Trophoblast cell (in vitro differentiated cells and primary cell): ENCODE results near the gene PUS1.

Source experiments
- DNase-seq, 2 donors: peaks; one replicate each; pipeline ENCODE4 v3.0.0-alpha.2; 2016
- H2AFZ ChIP-seq: 2 replicates; pipeline ENCODE4 v1.6.1; 2013; ENCODE audit warnings: low read length, moderate library complexity, mild to moderate bottlenecking; ENCODE audit not compliant: insufficient read depth, poor library complexity
- H2AK5ac ChIP-seq: 2 replicates; pipeline ENCODE4 v1.6.1; 2013; ENCODE audit warnings: mild to moderate bottlenecking, low read length
- H2BK120ac ChIP-seq: 2 replicates; pipeline ENCODE4 v1.6.1; 2013; ENCODE audit warnings: low read length, mild to moderate bottlenecking, moderate library complexity; ENCODE audit not compliant: insufficient read depth, poor library complexity
- H2BK12ac ChIP-seq: 2 replicates; pipeline ENCODE4 v1.6.1; 2013; ENCODE audit warnings: mild to moderate bottlenecking, low read length, moderate library complexity
- H2BK5ac ChIP-seq: 2 replicates; pipeline ENCODE4 v1.6.1; 2013; ENCODE audit warnings: low read length, low read depth, moderate library complexity, mild to moderate bottlenecking; ENCODE audit not compliant: poor library complexity
- H3K14ac ChIP-seq: 2 replicates; pipeline ENCODE4 v1.6.1; 2013; ENCODE audit warnings: mild to moderate bottlenecking, low read length
- H3K18ac ChIP-seq: 2 replicates; pipeline ENCODE4 v1.6.1; 2013; ENCODE audit warnings: mild to moderate bottlenecking, low read length
- H3K23ac ChIP-seq: 2 replicates; pipeline ENCODE4 v1.6.1; 2013; ENCODE audit warnings: low read length
- H3K27ac ChIP-seq: 2 replicates; pipeline ENCODE4 v1.5.1; 2013; ENCODE audit warnings: low read depth, mild to moderate bottlenecking, inconsistent platforms, low read length, moderate library complexity
- H3K27me3 ChIP-seq: 2 replicates; pipeline ENCODE4 v1.6.1; 2013; ENCODE audit warnings: inconsistent platforms, mild to moderate bottlenecking, low read length, moderate library complexity; ENCODE audit not compliant: insufficient read depth
- H3K36me3 ChIP-seq, 2 experiments: 1 replicate in 1 of 2; 2 replicates in 1 of 2; pipeline ENCODE4 v1.6.1; 2013; ENCODE audit warnings: low read length in 2 of 2, mild to moderate bottlenecking in 2 of 2, moderate library complexity in 1 of 2; ENCODE audit not compliant: insufficient read depth in 2 of 2, control insufficient read depth in 1 of 2
- H3K4ac ChIP-seq: 2 replicates; pipeline ENCODE4 v1.6.1; 2013; ENCODE audit warnings: low read depth, mild to moderate bottlenecking, low read length, moderate library complexity
- H3K4me1 ChIP-seq, 2 experiments: 1 replicate in 1 of 2; 2 replicates in 1 of 2; pipeline ENCODE4 v1.6.1; 2013; ENCODE audit warnings: low read length in 2 of 2, mild to moderate bottlenecking in 2 of 2, moderate library complexity in 1 of 2; ENCODE audit not compliant: insufficient read depth in 2 of 2, control insufficient read depth in 1 of 2
- H3K4me2 ChIP-seq: 2 replicates; pipeline ENCODE4 v1.6.1; 2013; ENCODE audit warnings: inconsistent platforms, mild to moderate bottlenecking, low read length, moderate library complexity
- H3K4me3 ChIP-seq: 2 replicates; pipeline ENCODE4 v1.5.1; 2013; ENCODE audit warnings: mild to moderate bottlenecking, low read depth, low read length, inconsistent platforms
- H3K79me1 ChIP-seq: one replicate; pipeline ENCODE4 v1.6.1; 2013; ENCODE audit warnings: low read length
- H3K79me2 ChIP-seq: 2 replicates; pipeline ENCODE4 v1.6.1; 2013; ENCODE audit warnings: low read length, mild to moderate bottlenecking; ENCODE audit not compliant: control insufficient read depth, insufficient read depth, poor library complexity
- H3K9ac ChIP-seq: 2 replicates; pipeline ENCODE4 v1.6.1; 2013; ENCODE audit warnings: mild to moderate bottlenecking, low read length
- H3K9me3 ChIP-seq: 2 replicates; pipeline ENCODE4 v1.6.1; 2013; ENCODE audit warnings: low read depth, mild to moderate bottlenecking, control low read depth, inconsistent platforms, low read length; ENCODE audit not compliant: insufficient read depth
- H4K12ac ChIP-seq: 2 replicates; pipeline ENCODE4 v1.6.1; 2013; ENCODE audit warnings: low read depth, mild to moderate bottlenecking, low read length, moderate library complexity
- H4K8ac ChIP-seq: 2 replicates; pipeline ENCODE4 v1.6.1; 2013; ENCODE audit warnings: low read depth, mild to moderate bottlenecking, low read length, moderate library complexity
- H4K91ac ChIP-seq: one replicate; pipeline ENCODE4 v1.6.1; 2013; ENCODE audit warnings: low read depth, mild to moderate bottlenecking, low read length, moderate library complexity
- WGBS: extraction: QIAGEN DNeasy Blood & Tissue Kit; methylation state at CpG from one replicate; pipeline ENCODE4 v1.1.7; 2013; ENCODE audit warnings: missing lambda C conversion rate; ENCODE audit not compliant: insufficient read length, insufficient coverage; ENCODE audit errors: extremely low coverage; 5-methylcytosine and 5-hydroxymethylcytosine counted together

PUS1 gene

DNA sequence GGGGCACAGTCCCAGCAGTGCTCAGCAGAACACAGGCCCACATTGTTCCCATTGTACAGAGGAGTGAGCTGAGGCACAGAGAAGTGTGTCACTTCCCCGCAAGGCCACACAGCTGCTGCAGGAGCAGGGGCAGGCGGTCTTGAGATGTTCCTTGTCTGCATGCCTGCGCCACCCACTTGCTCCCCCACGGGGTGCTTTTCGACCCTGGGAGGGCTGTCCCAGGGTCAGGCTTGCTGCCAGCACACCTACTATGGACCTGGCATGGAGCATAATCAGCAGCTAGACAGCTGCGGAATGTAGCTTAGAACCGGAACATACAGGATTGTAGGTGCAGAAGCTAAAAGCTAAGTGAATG is 12.9 kb downstream of the PUS1 start:
- H2BK5ac ChIP-seq = no peak overlapping the region
- H3K27me3 ChIP-seq = no peaks in the 10 kb centered on the region
- no peak overlapping the region for H3K23ac ChIP-seq
- H3K9ac ChIP-seq = no peak overlapping the region
- no peak overlapping the region for H2AK5ac ChIP-seq
- H3K79me1 ChIP-seq = no peaks in the 10 kb centered on the region
- no peaks in the 10 kb centered on the region for H3K4me1 ChIP-seq
- no peaks in the 10 kb centered on the region for H3K79me2 ChIP-seq
- H3K36me3 ChIP-seq = peaks cover 42 to 48% of the 10 kb centered on the region in 2 experiments
- no peak for DNase-seq
- no peak overlapping the region for H3K4me3 ChIP-seq
- peaks cover 5% of the 10 kb centered on the region for H3K9me3 ChIP-seq
- H3K4me2 ChIP-seq = no peak overlapping the region
- no peak overlapping the region for H3K18ac ChIP-seq
- H4K12ac ChIP-seq = no peak overlapping the region
- no peak overlapping the region for H4K8ac ChIP-seq
- no peak overlapping the region for H3K27ac ChIP-seq
- no peak overlapping the region for H4K91ac ChIP-seq
- no peak overlapping the region for H3K14ac ChIP-seq
- no peak overlapping the region for H2AFZ ChIP-seq
- no peak overlapping the region for H2BK12ac ChIP-seq
- no peak overlapping the region for H2BK120ac ChIP-seq
- H3K4ac ChIP-seq = no peak overlapping the region
- WGBS = no CpG with 5 or more reads among the region's 7 CpGs

DNA sequence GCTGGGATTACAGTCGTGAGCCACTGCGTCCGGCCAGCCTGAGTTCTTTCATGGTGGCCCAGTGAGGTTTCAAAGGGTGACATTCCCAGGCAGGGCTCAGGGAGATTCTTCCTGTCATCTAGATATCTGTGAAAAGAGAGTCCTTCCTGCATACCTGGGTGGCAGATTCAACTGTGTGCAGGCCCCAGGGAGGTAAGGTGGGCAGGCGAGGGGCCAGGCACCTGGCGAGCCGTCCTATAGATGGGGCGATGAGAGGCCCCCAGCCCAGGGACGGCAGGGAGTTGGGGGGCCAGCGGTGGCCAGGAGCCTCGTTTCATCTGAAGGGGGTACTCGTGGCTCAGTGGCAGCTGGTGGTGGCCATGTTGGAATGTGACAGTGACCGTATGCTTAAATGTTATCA is 13.6 kb downstream of the PUS1 start:
- no peak for DNase-seq
- no peaks in the 10 kb centered on the region for H3K79me1 ChIP-seq
- no peak overlapping the region for H3K4me2 ChIP-seq
- no peaks in the 10 kb centered on the region for H3K4me1 ChIP-seq
- H3K79me2 ChIP-seq = no peaks in the 10 kb centered on the region
- H3K18ac ChIP-seq = no peak overlapping the region
- H2AK5ac ChIP-seq = no peak overlapping the region
- H2BK12ac ChIP-seq = no peak overlapping the region
- H4K91ac ChIP-seq = no peak overlapping the region
- H3K27me3 ChIP-seq = no peaks in the 10 kb centered on the region
- H3K4me3 ChIP-seq = no peak overlapping the region
- no peak overlapping the region for H2AFZ ChIP-seq
- H3K27ac ChIP-seq = no peak overlapping the region
- no peak overlapping the region for H4K12ac ChIP-seq
- H3K14ac ChIP-seq = no peak overlapping the region
- WGBS = no CpG with 5 or more reads among the region's 12 CpGs
- H4K8ac ChIP-seq = no peak overlapping the region
- H2BK5ac ChIP-seq = no peak overlapping the region
- no peak overlapping the region for H3K9ac ChIP-seq
- H3K4ac ChIP-seq = no peak overlapping the region
- H2BK120ac ChIP-seq = no peak overlapping the region
- peaks cover 5% of the 10 kb centered on the region for H3K9me3 ChIP-seq
- H3K36me3 ChIP-seq = peaks cover 42 to 48% of the 10 kb centered on the region in 2 experiments
- H3K23ac ChIP-seq = no peak overlapping the region

DNA sequence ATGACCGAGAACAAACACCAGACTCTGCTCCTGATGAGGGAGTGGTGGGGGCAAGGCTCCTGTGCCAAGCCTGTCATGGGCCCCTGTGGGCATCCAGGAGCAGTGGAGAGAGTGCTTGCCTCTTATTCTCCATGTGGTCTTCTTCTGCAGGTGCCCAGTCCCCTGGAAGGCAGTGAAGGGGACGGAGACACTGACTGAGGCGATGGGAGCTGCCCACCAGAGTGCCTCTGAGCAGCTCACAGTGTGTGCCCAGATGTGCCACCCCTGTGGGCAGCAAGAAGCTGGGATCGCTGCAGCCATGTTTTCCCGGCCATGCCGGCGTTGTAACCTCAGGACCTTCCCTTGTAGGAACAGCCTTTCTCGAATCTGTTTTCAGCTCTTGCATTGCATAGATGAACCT is 14.3 kb downstream of the PUS1 start:
- Histone ChIP-seq H4K8ac (no peak overlapping the region), H3K4me3 (no peak overlapping the region), H3K4me2 (no peak overlapping the region), H3K18ac (no peak overlapping the region), H3K4ac (no peak overlapping the region), H3K9me3 (peaks cover 5% of the 10 kb centered on the region), H2BK5ac (no peak overlapping the region), H2BK120ac (no peak overlapping the region), H3K79me1 (no peaks in the 10 kb centered on the region), H4K12ac (no peak overlapping the region), H3K9ac (no peak overlapping the region), H3K14ac (no peak overlapping the region), H2AFZ (no peak overlapping the region), H3K27me3 (no peaks in the 10 kb centered on the region), H3K4me1 (no peaks in the 10 kb centered on the region), H3K27ac (no peak overlapping the region), H3K36me3 (peaks cover 42 to 48% of the 10 kb centered on the region in 2 experiments), H2AK5ac (no peak overlapping the region), H4K91ac (no peak overlapping the region), H3K79me2 (no peaks in the 10 kb centered on the region), H3K23ac (no peak overlapping the region), H2BK12ac (no peak overlapping the region)
- no peak for DNase-seq
- no CpG with 5 or more reads among the region's 8 CpGs for WGBS

DNA sequence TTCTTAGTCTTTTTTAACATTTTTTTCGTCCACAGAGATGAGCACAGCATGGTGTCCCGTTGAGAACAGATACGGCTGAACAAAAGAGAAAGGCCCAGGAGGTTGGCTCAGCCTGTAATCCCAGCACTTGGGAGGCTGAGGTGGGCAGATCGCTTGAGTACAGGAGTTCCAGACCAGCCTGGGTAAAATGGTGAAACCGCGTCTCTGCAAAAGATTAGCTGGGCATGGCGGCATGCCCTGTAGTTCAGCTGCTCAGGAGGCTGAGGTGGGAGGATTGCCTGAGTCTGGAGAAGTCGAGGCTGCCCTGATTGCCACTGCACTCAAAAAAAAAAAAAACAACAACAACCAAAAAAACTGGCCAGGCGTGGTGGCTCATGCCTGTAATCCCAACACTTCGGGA is 14.8 kb downstream of the PUS1 start:
- Histone ChIP-seq H4K91ac (no peak overlapping the region), H3K4me2 (no peak overlapping the region), H2AFZ (no peak overlapping the region), H2BK5ac (no peak overlapping the region), H4K8ac (no peak overlapping the region), H2BK120ac (no peak overlapping the region), H3K36me3 (peaks cover 40 to 48% of the 10 kb centered on the region in 2 experiments), H2AK5ac (no peak overlapping the region), H3K27me3 (no peaks in the 10 kb centered on the region), H3K79me2 (no peaks in the 10 kb centered on the region), H3K4me1 (no peaks in the 10 kb centered on the region), H3K79me1 (no peaks in the 10 kb centered on the region), H3K18ac (no peak overlapping the region), H3K4me3 (no peak overlapping the region), H3K9ac (no peak overlapping the region), H3K23ac (no peak overlapping the region), H4K12ac (no peak overlapping the region), H2BK12ac (no peak overlapping the region), H3K9me3 (peaks cover 5% of the 10 kb centered on the region), H3K27ac (no peak overlapping the region), H3K14ac (no peak overlapping the region), H3K4ac (no peak overlapping the region)
- DNase-seq = no peak
- WGBS = no CpG with 5 or more reads among the region's 10 CpGs
